ENCODE results near the gene NCAPD2.

Gene NCAPD2

GRCh38 chr12:6452944-6453630 lies 40.8 kb upstream of the NCAPD2 start:
- TF ChIP-seq CTCF (IDR thresholded peaks at IDR 0.05) = no peak

DNA sequence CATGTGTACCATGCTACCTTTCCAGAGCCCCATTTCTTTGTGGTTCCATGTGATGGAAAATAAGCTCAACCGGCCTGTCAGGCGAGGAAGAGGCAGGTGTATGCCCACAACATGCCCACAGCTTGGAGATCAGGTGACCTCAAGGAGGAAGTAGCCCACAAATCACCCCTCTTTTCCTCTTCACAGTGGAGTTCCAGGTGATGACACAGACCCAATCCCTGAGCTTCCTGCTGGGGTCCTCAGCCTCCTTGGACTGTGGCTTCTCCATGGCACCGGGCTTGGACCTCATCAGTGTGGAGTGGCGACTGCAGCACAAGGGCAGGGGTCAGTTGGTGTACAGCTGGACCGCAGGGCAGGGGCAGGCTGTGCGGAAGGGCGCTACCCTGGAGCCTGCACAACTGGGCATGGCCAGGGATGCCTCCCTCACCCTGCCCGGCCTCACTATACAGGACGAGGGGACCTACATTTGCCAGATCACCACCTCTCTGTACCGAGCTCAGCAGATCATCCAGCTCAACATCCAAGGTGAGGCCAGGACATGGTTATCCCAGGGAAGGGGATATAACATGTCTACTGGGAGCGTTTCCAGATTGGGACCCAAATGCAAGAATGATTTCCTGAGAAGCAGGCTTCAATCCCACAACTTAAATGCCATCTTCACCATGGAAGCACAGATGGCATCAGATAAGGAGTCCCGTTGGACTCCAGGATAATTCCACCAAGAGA lies 36.5 kb upstream of the NCAPD2 start:
- no peak for TF ChIP-seq CTCF (IDR thresholded peaks at IDR 0.05)

- no peak for TF ChIP-seq CTCF (IDR thresholded peaks at IDR 0.05)
Observed at GRCh38 chr12:6458281-6459003, 35.5 kb upstream of the NCAPD2 start.

DNA sequence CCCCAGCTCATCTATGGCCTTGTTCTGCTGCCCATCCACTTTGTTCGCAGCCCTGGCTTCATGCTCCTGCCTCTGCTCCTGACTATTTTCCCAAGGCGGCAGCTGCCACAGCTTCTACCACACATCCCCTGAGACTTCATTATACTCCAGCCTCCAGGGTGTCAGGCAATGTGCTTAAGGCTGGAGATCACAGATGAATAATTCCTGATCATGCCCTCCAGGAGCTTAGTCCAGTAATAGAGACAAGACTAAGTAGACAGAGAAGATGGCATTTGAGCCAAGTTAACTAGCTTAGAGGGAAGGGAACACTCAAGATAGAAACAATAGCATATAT lies 34.9 kb upstream of the NCAPD2 start:
- no peak for TF ChIP-seq CTCF (IDR thresholded peaks at IDR 0.05)

GRCh38 chr12:6460751-6461371 lies 33.0 kb upstream of the NCAPD2 start:
- no peak for TF ChIP-seq CTCF (IDR thresholded peaks at IDR 0.05)

- no peak for TF ChIP-seq CTCF (IDR thresholded peaks at IDR 0.05)
Observed at GRCh38 chr12:6461401-6462233, 32.3 kb upstream of the NCAPD2 start.
